Bronchial epithelial cell (primary cell): Measurements from ENCODE around the gene RNASEH2C. TPM values are rescaled to one million over a fixed set of nuclear protein-coding genes. Genes with fewer than 3 reads are reported as not detected.
"Not testable (repeated sequence)": the region's sequence is repeated elsewhere in the genome, so short reads cannot be mapped to it uniquely, and the experiment has no call there.

Experiments
- DNase-seq: peaks from one replicate; pipeline ENCODE4 v3.0.0-alpha.2; 2010; ENCODE audit warnings: low read depth
- FAIRE-seq: peaks from 2 replicates; lab custom pipeline; 2011; peaks lifted over from hg19 to GRCh38; lab: Jason Lieb, UNC
- H3K27me3 ChIP-seq: 2 replicates; pipeline ENCODE4 v1.5.1; 2011; ENCODE audit warnings: low read length; ENCODE audit not compliant: control insufficient read depth, insufficient read depth
- H3K36me3 ChIP-seq: 2 replicates; pipeline ENCODE4 v1.5.1; 2011; ENCODE audit warnings: low read length; ENCODE audit not compliant: control insufficient read depth, insufficient read depth
- H3K4me3 ChIP-seq: 2 replicates; pipeline ENCODE4 v1.5.1; 2011; ENCODE audit warnings: mild to moderate bottlenecking, low read depth, low read length, control low read depth
- CTCF ChIP-seq: IDR thresholded peaks from 2 replicates; pipeline ENCODE4 v1.5.1; 2011; ENCODE audit warnings: mild to moderate bottlenecking, moderate library complexity, low read length, control low read depth, inconsistent platforms; ENCODE audit not compliant: insufficient read depth, severe bottlenecking
- total RNA-seq: library from RNA; depleted of rRNA; stranded (reverse); fragments of >200 nt; gene quantifications from 2 replicates; pipeline ENCODE4 v1.2.1, GENCODE V29; 2014

The RNASEH2C gene
- total RNA-seq: 19.8 and 21.1 TPM in 2 replicates

- FAIRE-seq: no peak
- no peak for TF ChIP-seq CTCF
- peak; percentile 65 for DNase-seq
- H3K36me3 ChIP-seq: peaks cover 22% of the 10 kb centered on the region
- no peaks in the 10 kb centered on the region for H3K27me3 ChIP-seq
- peak within 1 kb of the TSS; percentile 87 for H3K4me3 ChIP-seq
Measured at GRCh38 chr11:65720211-65720934, at the start of gene RNASEH2C. RNASEH2C (minus strand) TSS chr11:65720798; CDS start chr11:65720758, 40 bp downstream.

- H3K36me3 ChIP-seq, FAIRE-seq, H3K27me3 ChIP-seq, DNase-seq, H3K4me3 ChIP-seq: not testable (repeated sequence)
Measured at GRCh38 chr11:65767806-65768205, 47.2 kb upstream of the RNASEH2C start.

- Histone ChIP-seq H3K27me3 (no peaks in the 10 kb centered on the region), H3K36me3 (no peaks in the 10 kb centered on the region), H3K4me3 (no peak overlapping the region)
- FAIRE-seq: no peak
- TF ChIP-seq CTCF: no peak
- DNase-seq: no peak
Measured at GRCh38 chr11:65767406-65767805, 46.8 kb upstream of the RNASEH2C start.

GRCh38 chr11:65766535-65766934 is 45.9 kb upstream of the RNASEH2C start:
- Histone ChIP-seq H3K36me3 (no peaks in the 10 kb centered on the region), H3K27me3 (no peaks in the 10 kb centered on the region), H3K4me3 (no peak overlapping the region)
- TF ChIP-seq CTCF: no peak
- FAIRE-seq (no peak), DNase-seq (no peak)

- DNase-seq (no peak), FAIRE-seq (no peak)
- no peak for TF ChIP-seq CTCF
- Histone ChIP-seq H3K4me3 (no peak overlapping the region), H3K27me3 (no peaks in the 10 kb centered on the region), H3K36me3 (no peaks in the 10 kb centered on the region)
Measured at GRCh38 chr11:65764434-65764833, 43.8 kb upstream of the RNASEH2C start.

- not testable (repeated sequence) for H3K27me3 ChIP-seq, FAIRE-seq, H3K36me3 ChIP-seq, H3K4me3 ChIP-seq, DNase-seq
Measured at GRCh38 chr11:65762816-65763215, 42.2 kb upstream of the RNASEH2C start.

- not testable (repeated sequence) for H3K4me3 ChIP-seq, H3K27me3 ChIP-seq, FAIRE-seq, DNase-seq, H3K36me3 ChIP-seq
Measured at GRCh38 chr11:65762169-65762568, 41.6 kb upstream of the RNASEH2C start.
